GM23248 (cell line): ENCODE measurements around the gene PHYH. TPM values are rescaled to one million over a fixed set of nuclear protein-coding genes. Genes with fewer than 3 reads are reported as not detected.
A peak's percentile ranks its signal among the peaks of the same experiment; 100 is the strongest.
"Not testable (repeated sequence)": the region's sequence is repeated elsewhere in the genome, so short reads cannot be mapped to it uniquely, and the experiment has no call there.

Experiments used
- DNase-seq: peaks from one replicate; pipeline ENCODE4 v3.0.0-alpha.2; 2015
- H2AFZ ChIP-seq: fragments of 200-600 bp; sonication (generic); 2 replicates; pipeline ENCODE4 v1.6.1; 2016; ENCODE audit warnings: antibody characterized with exemption
- H3F3A ChIP-seq: fragments of 200-600 bp; sonication (generic); 2 replicates; pipeline ENCODE4 v1.6.1; 2016; ENCODE audit warnings: mild to moderate bottlenecking, antibody characterized with exemption, mixed run types; ENCODE audit not compliant: insufficient read depth
- H3K27ac ChIP-seq: fragments of 200-600 bp; sonication (generic); 2 replicates; pipeline ENCODE4 v1.5.1; 2016; ENCODE audit warnings: mild to moderate bottlenecking
- H3K27me3 ChIP-seq: fragments of 200-600 bp; sonication (generic); replicated peaks from 2 replicates; pipeline ENCODE4 v1.6.1; 2016; ENCODE audit warnings: mild to moderate bottlenecking; ENCODE audit not compliant: insufficient read depth
- H3K36me3 ChIP-seq: fragments of 200-600 bp; sonication (generic); 2 replicates; pipeline ENCODE4 v1.6.1; 2016; ENCODE audit warnings: low read depth, mild to moderate bottlenecking
- H3K4me1 ChIP-seq: fragments of 200-600 bp; sonication (generic); 2 replicates; pipeline ENCODE4 v1.6.1; 2016; ENCODE audit warnings: mild to moderate bottlenecking; ENCODE audit not compliant: insufficient read depth
- H3K4me2 ChIP-seq: fragments of 200-600 bp; sonication (generic); one replicate; pipeline ENCODE4 v1.6.1; 2016; ENCODE audit warnings: mild to moderate bottlenecking; ENCODE audit not compliant: unreplicated experiment
- H3K4me3 ChIP-seq: fragments of 200-600 bp; sonication (generic); 2 replicates; pipeline ENCODE4 v1.5.1; 2016; ENCODE audit warnings: mild to moderate bottlenecking
- H3K79me2 ChIP-seq: fragments of 200-600 bp; sonication (generic); 2 replicates; pipeline ENCODE4 v1.6.1; 2016; ENCODE audit warnings: mild to moderate bottlenecking; ENCODE audit not compliant: insufficient read depth
- H3K9ac ChIP-seq: fragments of 200-600 bp; sonication (generic); 2 replicates; pipeline ENCODE4 v1.6.1; 2016; ENCODE audit warnings: mild to moderate bottlenecking
- H3K9me2 ChIP-seq: fragments of 200-600 bp; sonication (generic); 2 replicates; pipeline ENCODE4 v1.6.1; 2016; ENCODE audit warnings: mixed run types, mild to moderate bottlenecking, moderate library complexity; ENCODE audit not compliant: insufficient read depth
- H3K9me3 ChIP-seq: fragments of 200-600 bp; sonication (generic); one replicate; pipeline ENCODE4 v1.6.1; 2017; ENCODE audit warnings: low read depth
- H4K20me1 ChIP-seq: fragments of 200-600 bp; sonication (generic); 2 replicates; pipeline ENCODE4 v1.6.0; 2016; ENCODE audit not compliant: insufficient read depth
- EZH2 ChIP-seq: fragments of 200-600 bp; sonication (generic); IDR thresholded peaks from 2 replicates; pipeline ENCODE4 v1.6.1; 2018; ENCODE audit warnings: antibody characterized with exemption, mild to moderate bottlenecking; ENCODE audit not compliant: insufficient read depth, poor library complexity, severe bottlenecking
- EZH2phosphoT487 ChIP-seq: fragments of 200-600 bp; sonication (generic); IDR thresholded peaks from 2 replicates; pipeline ENCODE4 v1.6.1; 2018; ENCODE audit warnings: antibody characterized with exemption, moderate library complexity, mild to moderate bottlenecking, low read depth; ENCODE audit not compliant: insufficient read depth
- WGBS, 2 experiments: methylation state at CpG; one replicate each; pipeline ENCODE4 v1.1.6; 2015 to 2017; ENCODE audit warnings: low lambda C conversion rate in 2 of 2, low coverage in 1 of 2; ENCODE audit errors: missing lambda C conversion rate in 2 of 2; 5-methylcytosine and 5-hydroxymethylcytosine counted together
- in situ Hi-C: fragments of 300-500 bp; cut with MboI; formaldehyde crosslinking; loops from 2 replicates; pipeline ENCODE4 v1.15.0; 2020
- polyA plus RNA-seq: library from polyadenylated mRNA; unstranded; fragments of >200 nt; fragmentation: Nextera tagmentation; extraction: Ambion mirVana; gene quantifications from 2 replicates; pipeline ENCODE4 v1.2.1, GENCODE V29; 2016
- total RNA-seq: library from RNA; depleted of rRNA; stranded (reverse); fragments of >200 nt; shearing (Covaris generic); gene quantifications from 2 replicates; pipeline ENCODE4 v1.2.3, GENCODE V29; 2014

PHYH gene
- total and polyA plus RNA-seq, 2 experiments from 2014 or later: 19.1 to 29.7 TPM

- H3K4me1 ChIP-seq: no peaks in the 10 kb centered on the region
- no peaks in the 10 kb centered on the region for H4K20me1 ChIP-seq
- peak; percentile 36 for DNase-seq
- H3K27ac ChIP-seq: no peak overlapping the region
- H3F3A ChIP-seq: no peaks in the 10 kb centered on the region
- no peaks in the 10 kb centered on the region for H3K36me3 ChIP-seq
- TF ChIP-seq EZH2phosphoT487 (no peak), EZH2 (no peak)
- WGBS, 2 experiments: 52 to 54% methylated on average over 4 of the region's 4 CpGs
- no peaks in the 10 kb centered on the region for H3K9me3 ChIP-seq
- H3K9me2 ChIP-seq: no peaks in the 10 kb centered on the region
- no peak overlapping the region for H3K9ac ChIP-seq
- no peak overlapping the region for H3K4me3 ChIP-seq
- no peaks in the 10 kb centered on the region for H3K27me3 ChIP-seq
- H3K4me2 ChIP-seq: no peak overlapping the region
- no peak overlapping the region for H2AFZ ChIP-seq
- no peaks in the 10 kb centered on the region for H3K79me2 ChIP-seq
- in situ Hi-C loops: no loop called here
These were observed 23.0 kb downstream of the PHYH start for GRCh38 chr10:13276749-13277365.

GRCh38 chr10:13276146-13276545 lies 23.7 kb downstream of the PHYH start:
- H2AFZ ChIP-seq, H3K79me2 ChIP-seq, H3K9ac ChIP-seq, H3K36me3 ChIP-seq, H3K27ac ChIP-seq, DNase-seq, H3K9me3 ChIP-seq, H3K9me2 ChIP-seq, H4K20me1 ChIP-seq, H3K4me1 ChIP-seq, H3F3A ChIP-seq, in situ Hi-C loops, H3K27me3 ChIP-seq, H3K4me2 ChIP-seq, H3K4me3 ChIP-seq: not testable (repeated sequence)
- WGBS, 2 experiments: 95 to 97% methylated on average over 11 of the region's 11 CpGs

- no peak overlapping the region for H3K4me3 ChIP-seq
- peaks cover 3% of the 10 kb centered on the region; the same call in 1 of the 2 replicates for H3F3A ChIP-seq
- H3K36me3 ChIP-seq: no peaks in the 10 kb centered on the region
- TF ChIP-seq EZH2phosphoT487: no peak
- TF ChIP-seq EZH2: no peak
- H3K9ac ChIP-seq: no peak overlapping the region
- no peaks in the 10 kb centered on the region for H3K79me2 ChIP-seq
- H3K27ac ChIP-seq: no peak overlapping the region
- peak; percentile 56 for DNase-seq
- in situ Hi-C loops: no loop called here
- 0 out of 2 replicates have a peak, but pooled peaks cover 8% of the 10 kb centered on the region for H3K4me1 ChIP-seq
- no peaks in the 10 kb centered on the region for H4K20me1 ChIP-seq
- H3K4me2 ChIP-seq: no peak overlapping the region
- WGBS, 2 experiments: 21 to 24% methylated on average over 12 of the region's 12 CpGs
- peak overlapping the region; percentile 13; the same call in 1 of the 2 replicates for H2AFZ ChIP-seq
- H3K27me3 ChIP-seq: no peaks in the 10 kb centered on the region; the same call in 1 of the 2 replicates
- H3K9me3 ChIP-seq: no peaks in the 10 kb centered on the region
- H3K9me2 ChIP-seq: no peaks in the 10 kb centered on the region
These were observed 27.7 kb downstream of the PHYH start for GRCh38 chr10:13272164-13272571.

- TF ChIP-seq EZH2: no peak
- TF ChIP-seq EZH2phosphoT487: no peak
- Histone ChIP-seq H3K9ac (no peak overlapping the region), H3K27ac (no peak overlapping the region), H3K4me1 (0 out of 2 replicates have a peak, but pooled peaks cover 8% of the 10 kb centered on the region), H4K20me1 (no peaks in the 10 kb centered on the region), H3K36me3 (no peaks in the 10 kb centered on the region), H3K27me3 (no peaks in the 10 kb centered on the region; the same call in 1 of the 2 replicates), H3K9me3 (no peaks in the 10 kb centered on the region), H3K79me2 (no peaks in the 10 kb centered on the region), H3K9me2 (no peaks in the 10 kb centered on the region), H2AFZ (peak overlapping the region; percentile 13; the same call in 1 of the 2 replicates), H3K4me3 (no peak overlapping the region), H3F3A (peaks cover 3% of the 10 kb centered on the region; the same call in 1 of the 2 replicates), H3K4me2 (no peak overlapping the region)
- WGBS, 2 experiments: 47 to 54% methylated on average over 14 of the region's 14 CpGs
- in situ Hi-C loops: no loop called here
- peak; percentile 19 for DNase-seq
These were observed 28.2 kb downstream of the PHYH start for GRCh38 chr10:13271552-13272163.
